H1 (cell line): Measurements from ENCODE around the gene PPM1G. TPM values are rescaled to one million over a fixed set of nuclear protein-coding genes. Genes with fewer than 3 reads are reported as not detected.
A peak's percentile ranks its signal among the peaks of the same experiment; 100 is the strongest.

Experiments
- CTCF ChIA-PET: fragments of 300-600 bp; sonication (Branson Sonifier 250); formaldehyde crosslinking; loops from one replicate; lab custom pipeline; 2021; ENCODE audit not compliant: partially characterized antibody; lab: Charles Lee
- POLR2A ChIA-PET: fragments of 300-600 bp; sonication (Branson Sonifier 250); formaldehyde crosslinking; loops from one replicate; lab custom pipeline; 2021; ENCODE audit warnings: inconsistent platforms; ENCODE audit not compliant: partially characterized antibody; lab: Charles Lee
- DNase-seq, 2 experiments: peaks; one replicate each; pipeline versions ENCODE4 v3.0.0 to v3.0.0-alpha.2; 2010 to 2022; ENCODE audit warnings: low spot score in 2 of 2, low read depth in 1 of 2, mixed read lengths in 1 of 2
- FAIRE-seq: peaks from 2 replicates; lab custom pipeline; 2011; peaks lifted over from hg19 to GRCh38; lab: Jason Lieb, UNC
- H2AFZ ChIP-seq: 2 replicates; pipeline ENCODE4 v1.8.1; 2012; ENCODE audit warnings: low read length, inconsistent platforms
- H2AK5ac ChIP-seq: 2 replicates; pipeline ENCODE4 v1.6.1; 2013; ENCODE audit warnings: low read depth, low read length
- H2BK120ac ChIP-seq: replicated peaks from 2 replicates; pipeline ENCODE3; 2013; ENCODE audit warnings: low read depth, low read length, inconsistent platforms
- H2BK12ac ChIP-seq: 2 replicates; pipeline ENCODE4 v1.6.1; 2013; ENCODE audit warnings: low read depth, low read length
- H2BK15ac ChIP-seq: 2 replicates; pipeline ENCODE4 v1.6.1; 2013; ENCODE audit warnings: low read length
- H2BK20ac ChIP-seq: 2 replicates; pipeline ENCODE4 v1.6.1; 2013; ENCODE audit warnings: low read length
- H2BK5ac ChIP-seq: 2 replicates; pipeline ENCODE4 v1.6.1; 2013; ENCODE audit warnings: low read depth, low read length
- H3K14ac ChIP-seq: 2 replicates; pipeline ENCODE4 v1.6.1; 2013; ENCODE audit warnings: inconsistent platforms; ENCODE audit not compliant: insufficient read length
- H3K18ac ChIP-seq: 2 replicates; pipeline ENCODE4 v1.6.1; 2013; ENCODE audit warnings: low read length; ENCODE audit errors: extremely low read depth
- H3K23ac ChIP-seq: 2 replicates; pipeline ENCODE4 v1.6.1; 2013; ENCODE audit warnings: inconsistent platforms; ENCODE audit not compliant: insufficient read length
- H3K23me2 ChIP-seq: 2 replicates; pipeline ENCODE4 v1.6.1; 2013; ENCODE audit warnings: low read depth, low read length
- H3K27ac ChIP-seq: 2 replicates; pipeline ENCODE4 v1.6.1; 2011; ENCODE audit warnings: low read depth, low read length, inconsistent platforms
- H3K27me3 ChIP-seq, 4 experiments: replicated peaks in 1 of 4; 1 replicate in 1 of 4; 2 replicates in 3 of 4; pipeline versions ENCODE4 v1.6.1 to v1.8.1; 2011 to 2013; ENCODE audit warnings: low read length in 3 of 4, mild to moderate bottlenecking in 3 of 4, inconsistent platforms in 2 of 4, mixed read lengths in 2 of 4, moderate library complexity in 1 of 4; ENCODE audit not compliant: control insufficient read depth in 3 of 4, insufficient read depth in 3 of 4; ENCODE audit errors: extremely low read depth in 1 of 4
- H3K36me3 ChIP-seq, 4 experiments: 2 replicates each; pipeline versions ENCODE4 v1.6.1 to v1.8.1; 2011 to 2013; ENCODE audit warnings: mild to moderate bottlenecking in 4 of 4, low read length in 3 of 4, moderate library complexity in 2 of 4, control low read depth in 1 of 4, inconsistent platforms in 1 of 4; ENCODE audit not compliant: insufficient read depth in 4 of 4, control insufficient read depth in 2 of 4
- H3K4ac ChIP-seq: replicated peaks from 2 replicates; pipeline ENCODE3; 2013; ENCODE audit warnings: low read length, low read depth, mixed read lengths, inconsistent platforms; ENCODE audit not compliant: insufficient read length
- H3K4me1 ChIP-seq, 4 experiments: replicated peaks in 1 of 4; 1 replicate in 1 of 4; 2 replicates in 3 of 4; pipeline versions ENCODE4 v1.6.1 to v1.8.1; 2011 to 2013; ENCODE audit warnings: low read length in 3 of 4, inconsistent platforms in 2 of 4, mixed read lengths in 1 of 4; ENCODE audit not compliant: insufficient read depth in 4 of 4, control insufficient read depth in 3 of 4
- H3K4me2 ChIP-seq, 2 experiments: 2 replicates each; pipeline versions ENCODE4 v1.6.1 to v1.8.1; 2011 to 2013; ENCODE audit warnings: low read depth in 2 of 2, low read length in 2 of 2, control low read depth in 1 of 2, inconsistent platforms in 1 of 2, mild to moderate bottlenecking in 1 of 2; ENCODE audit not compliant: insufficient read depth in 1 of 2
- H3K4me3 ChIP-seq, 4 experiments: fragments of 200-600, 300-600 bp in 1 of 4; sonication (generic), shearing (Covaris generic), sonication (Bioruptor Twin) in 1 of 4; 2 replicates each; pipeline versions ENCODE4 v1.5.1 to v1.8.1; 2011 to 2016; ENCODE audit warnings: low read length in 4 of 4, low read depth in 3 of 4, control low read depth in 2 of 4, inconsistent platforms in 2 of 4, mild to moderate bottlenecking in 2 of 4, mixed read lengths in 1 of 4, moderate library complexity in 1 of 4; ENCODE audit not compliant: insufficient read depth in 2 of 4; ENCODE audit errors: extremely low read depth in 1 of 4
- H3K56ac ChIP-seq: replicated peaks from 2 replicates; pipeline ENCODE3; 2013; ENCODE audit warnings: low read depth, mild to moderate bottlenecking, mixed read lengths, low read length, inconsistent platforms; ENCODE audit not compliant: insufficient read length
- H3K79me1 ChIP-seq: 2 replicates; pipeline ENCODE4 v1.6.1; 2013; ENCODE audit warnings: low read depth, low read length, control low read depth
- H3K79me2 ChIP-seq, 2 experiments: 2 replicates each; pipeline versions ENCODE4 v1.6.1 to v1.8.1; 2012 to 2013; ENCODE audit warnings: low read length in 2 of 2, mild to moderate bottlenecking in 2 of 2, inconsistent platforms in 1 of 2; ENCODE audit not compliant: insufficient read depth in 2 of 2, control insufficient read depth in 1 of 2
- H3K9ac ChIP-seq, 4 experiments: replicated peaks in 1 of 4; 1 replicate in 1 of 4; 2 replicates in 3 of 4; pipeline versions ENCODE4 v1.6.1 to v1.8.1; 2011 to 2013; ENCODE audit warnings: low read depth in 3 of 4, low read length in 3 of 4, control low read depth in 2 of 4, mild to moderate bottlenecking in 2 of 4, moderate library complexity in 2 of 4, inconsistent platforms in 1 of 4; ENCODE audit errors: extremely low read depth in 1 of 4
- H3K9me3 ChIP-seq, 2 experiments: 2 replicates each; pipeline versions ENCODE4 v1.6.1 to v1.8.1; 2012 to 2013; ENCODE audit warnings: mild to moderate bottlenecking in 2 of 2, moderate library complexity in 2 of 2, control low read depth in 1 of 2, inconsistent platforms in 1 of 2, low read depth in 1 of 2, low read length in 1 of 2, mixed read lengths in 1 of 2; ENCODE audit not compliant: insufficient read depth in 2 of 2
- H4K20me1 ChIP-seq, 2 experiments: replicated peaks in 1 of 2; 2 replicates each; pipeline versions ENCODE3 to v1.8.1; 2011 to 2013; ENCODE audit warnings: inconsistent platforms in 2 of 2, low read length in 2 of 2, mild to moderate bottlenecking in 1 of 2; ENCODE audit not compliant: insufficient read depth in 2 of 2, control insufficient read depth in 1 of 2
- H4K5ac ChIP-seq: 2 replicates; pipeline ENCODE4 v1.6.1; 2013; ENCODE audit warnings: low read length, low read depth, mixed read lengths, inconsistent platforms; ENCODE audit not compliant: insufficient read length
- H4K8ac ChIP-seq: 2 replicates; pipeline ENCODE4 v1.8.0; 2013; ENCODE audit warnings: mild to moderate bottlenecking, moderate library complexity, low read length, inconsistent platforms; ENCODE audit not compliant: insufficient read depth; ENCODE audit errors: extremely low read depth
- H4K91ac ChIP-seq: replicated peaks from 2 replicates; pipeline ENCODE3; 2013; ENCODE audit warnings: low read length, mixed read lengths, inconsistent platforms; ENCODE audit not compliant: insufficient read length
- BACH1 ChIP-seq: IDR thresholded peaks from 2 replicates; pipeline ENCODE4 v1.6.1; 2012; ENCODE audit warnings: low read length, improper control_type of control experiment
- BRCA1 ChIP-seq: IDR thresholded peaks from 2 replicates; pipeline ENCODE4 v1.6.1; 2012; ENCODE audit warnings: low read depth, low read length, improper control_type of control experiment
- CTBP2 ChIP-seq: IDR thresholded peaks from 2 replicates; pipeline ENCODE4 v1.7.0; 2011; ENCODE audit warnings: borderline replicate concordance, mild to moderate bottlenecking, moderate library complexity, mixed read lengths, low read length; ENCODE audit not compliant: insufficient read depth, insufficient read length
- FOSL1 ChIP-seq: IDR thresholded peaks from 2 replicates; pipeline ENCODE4 v1.6.1; 2011; ENCODE audit warnings: mild to moderate bottlenecking, low read depth, low read length, moderate library complexity; ENCODE audit not compliant: insufficient read depth
- GTF2F1 ChIP-seq: IDR thresholded peaks from 2 replicates; pipeline ENCODE4 v1.6.1; 2012; ENCODE audit warnings: low read depth, low read length, improper control_type of control experiment, borderline replicate concordance
- HDAC2 ChIP-seq, 2 experiments: fragments of 300-600 bp in 1 of 2; sonication (generic) in 1 of 2; IDR thresholded peaks; 2 replicates each; pipeline ENCODE4 v1.6.1; 2011 to 2012; ENCODE audit warnings: low read depth in 2 of 2, low read length in 2 of 2, mild to moderate bottlenecking in 2 of 2, moderate library complexity in 2 of 2, borderline replicate concordance in 1 of 2, inconsistent platforms in 1 of 2
- KDM5A ChIP-seq: fragments of 200-600 bp; IDR thresholded peaks from 2 replicates; pipeline ENCODE4 v1.7.1; 2012; ENCODE audit warnings: mild to moderate bottlenecking, low read length, inconsistent platforms, mixed read lengths
- PHF8 ChIP-seq: fragments of 200-600 bp; sonication (generic); conservative IDR thresholded peaks from 2 replicates; pipeline ENCODE4 v1.7.1; 2012; ENCODE audit warnings: low read depth, mild to moderate bottlenecking, inconsistent platforms, low read length, moderate library complexity
- POLR2AphosphoS5 ChIP-seq: IDR thresholded peaks from 2 replicates; pipeline ENCODE4 v1.6.1; 2011; ENCODE audit warnings: low read depth, low read length
- POU5F1 ChIP-seq: IDR thresholded peaks from 2 replicates; pipeline ENCODE4 v1.6.1; 2011; ENCODE audit warnings: low read depth, mild to moderate bottlenecking, low read length, moderate library complexity
- RAD21 ChIP-seq, 2 experiments: IDR thresholded peaks in 1 of 2; conservative IDR thresholded peaks in 1 of 2; 2 replicates each; pipeline ENCODE4 v1.6.1; 2011; ENCODE audit warnings: low read depth in 2 of 2, low read length in 2 of 2, improper control_type of control experiment in 1 of 2, inconsistent platforms in 1 of 2, mild to moderate bottlenecking in 1 of 2, moderate library complexity in 1 of 2
- RXRA ChIP-seq: IDR thresholded peaks from 2 replicates; pipeline ENCODE4 v1.6.1; 2011; ENCODE audit warnings: low read depth, mild to moderate bottlenecking, low read length, moderate library complexity; ENCODE audit not compliant: insufficient read depth
- SP2 ChIP-seq: IDR thresholded peaks from 2 replicates; pipeline ENCODE4 v1.6.1; 2012; ENCODE audit warnings: mild to moderate bottlenecking, low read length, inconsistent platforms
- SP4 ChIP-seq: IDR thresholded peaks from 2 replicates; pipeline ENCODE4 v1.6.1; 2012; ENCODE audit warnings: low read length, inconsistent platforms
- WGBS, 2 experiments: shearing (Covaris generic) in 1 of 2; methylation state at CpG; one replicate each; pipeline versions ENCODE4 v1.1.6 to v1.1.7; 2013 to 2015; ENCODE audit warnings: low lambda C conversion rate in 2 of 2, mixed read lengths in 2 of 2, inconsistent platforms in 1 of 2, low coverage in 1 of 2, missing lambda C conversion rate in 1 of 2; ENCODE audit not compliant: insufficient replicate concordance in 2 of 2, insufficient coverage in 1 of 2, insufficient read length in 1 of 2; ENCODE audit errors: extremely low coverage in 1 of 2, missing lambda C conversion rate in 1 of 2; 5-methylcytosine and 5-hydroxymethylcytosine counted together
- polyA plus RNA-seq, 7 experiments: library from polyadenylated mRNA; depleted of rRNA in 3 of 7; stranded (reverse) in 5 of 7; unstranded in 2 of 7; fragments of >200 nt in 5 of 7; fragments of 200-250 nt in 2 of 7; gene quantifications; 1 replicate in 5 of 7; 2 replicates in 1 of 7; 4 replicates in 1 of 7; pipeline versions ENCODE4 v1.2.1 to v1.2.3, GENCODE V29; 2011 to 2013; ENCODE audit warnings: missing spikeins in 2 of 7, mixed read lengths in 2 of 7
- total RNA-seq: library from RNA; stranded (reverse); fragmentation: NEBNext Ultra II Directional; extraction: Animal tissue kit (Norgen Biotek cat#: 25700); gene quantifications from 2 replicates; pipeline ENCODE4 v1.2.1, GENCODE V29; 2021

Gene PPM1G
- total and polyA plus RNA-seq, 2 of the 8 experiments (the other 6 are each of a cell fraction or from before 2014, with no cell fraction given), result 73.3 to 203 TPM

GRCh38 chr2:27427863-27428212, 18.4 kb upstream of the PPM1G start:
- no peak overlapping the region for H2BK12ac ChIP-seq
- FAIRE-seq, result no peak
- peaks cover 8% of the 10 kb centered on the region; the same call in 1 of the 2 replicates for H3K23me2 ChIP-seq
- H2AK5ac ChIP-seq, result no peak overlapping the region
- peak overlapping the region; percentile 66 to 67 for H3K4me2 ChIP-seq
- H4K5ac ChIP-seq, result peak overlapping the region; percentile 19
- no peaks in the 10 kb centered on the region; a peak in 1 of 8 replicates for H3K36me3 ChIP-seq
- no peak overlapping the region for H3K4ac ChIP-seq
- H3K14ac ChIP-seq, result no peak overlapping the region
- no peak overlapping the region for H2BK20ac ChIP-seq
- ChIA-PET POLR2A (interaction anchor here (1.0 to 4.8 kb wide), 11 partner anchors 9 to 93 kb away, joined by 3 to 48 read pairs (median 4); partner anchors contain the start of genes PPM1G and ZNF513), CTCF (interaction anchor here (0.6 to 0.8 kb wide), 2 partner anchors 18 to 20 kb away, joined by 3 read pairs; no protein-coding TSS in a partner anchor)
- peak overlapping the region; percentile 8 for H3K56ac ChIP-seq
- peaks cover 3% of the 10 kb centered on the region; the same call in 1 of the 2 replicates for H3K79me1 ChIP-seq
- H3K4me1 ChIP-seq, result no peaks in the 10 kb centered on the region; a peak in 2 of 7 replicates
- H3K18ac ChIP-seq, result no peak overlapping the region
- H3K27me3 ChIP-seq, result no peaks in the 10 kb centered on the region
- H3K4me3 ChIP-seq, result peak overlapping the region; percentile 79 to 94 (median 88)
- no peak overlapping the region for H3K23ac ChIP-seq
- no peak overlapping the region for H2BK120ac ChIP-seq
- no peak overlapping the region for H4K91ac ChIP-seq
- H3K9ac ChIP-seq, result peak overlapping the region; percentile 29 to 57 (median 45); a peak in 5 of 7 replicates
- no peak overlapping the region for H3K27ac ChIP-seq
- H2BK5ac ChIP-seq, result no peak overlapping the region
- WGBS, 2 experiments, result 28 to 100% methylated on average over 2 to 7 of the region's 7 CpGs
- peak overlapping the region; percentile 87; the same call in 1 of the 2 replicates for H4K8ac ChIP-seq
- H3K79me2 ChIP-seq, result peaks cover 3 to 33% of the 10 kb centered on the region in 2 experiments; a peak in 3 of 4 replicates
- DNase-seq, result no peak
- no peak overlapping the region for H2BK15ac ChIP-seq
- H2AFZ ChIP-seq, result peak overlapping the region; percentile 0; the same call in 1 of the 2 replicates
- peaks cover 5 to 12% of the 10 kb centered on the region in 2 experiments for H4K20me1 ChIP-seq
- no peaks in the 10 kb centered on the region for H3K9me3 ChIP-seq
- TF ChIP-seq FOSL1 (no peak), BRCA1 (no peak), KDM5A (no peak), RXRA (no peak), SP2 (no peak), GTF2F1 (no peak), POLR2AphosphoS5 (no peak), CTBP2 (no peak), PHF8 (no peak), POU5F1 (no peak), BACH1 (no peak), HDAC2 (IDR thresholded peaks at IDR 0.05; ENCODE audit: borderline replicate concordance in 1 of 2, low read depth in 2 of 2, low read length in 2 of 2) (no peak), RAD21 (IDR thresholded peaks at IDR 0.05 in 1 of 2, conservative IDR thresholded peaks at IDR 0.05 in 1 of 2; ENCODE audit: low read depth in 2 of 2, low read length in 2 of 2) (no peak), SP4 (no peak)
